DMS53 treated with DMSO at 0.1 percent for 48 hours (cell line): Measurements from ENCODE around the gene OPCML.

Experiments
- DNase-seq: peaks from one replicate; lab custom pipeline; 2025; ENCODE audit not compliant: unreplicated experiment; lab: John Stamatoyannopoulos, UW

OPCML gene

DNA sequence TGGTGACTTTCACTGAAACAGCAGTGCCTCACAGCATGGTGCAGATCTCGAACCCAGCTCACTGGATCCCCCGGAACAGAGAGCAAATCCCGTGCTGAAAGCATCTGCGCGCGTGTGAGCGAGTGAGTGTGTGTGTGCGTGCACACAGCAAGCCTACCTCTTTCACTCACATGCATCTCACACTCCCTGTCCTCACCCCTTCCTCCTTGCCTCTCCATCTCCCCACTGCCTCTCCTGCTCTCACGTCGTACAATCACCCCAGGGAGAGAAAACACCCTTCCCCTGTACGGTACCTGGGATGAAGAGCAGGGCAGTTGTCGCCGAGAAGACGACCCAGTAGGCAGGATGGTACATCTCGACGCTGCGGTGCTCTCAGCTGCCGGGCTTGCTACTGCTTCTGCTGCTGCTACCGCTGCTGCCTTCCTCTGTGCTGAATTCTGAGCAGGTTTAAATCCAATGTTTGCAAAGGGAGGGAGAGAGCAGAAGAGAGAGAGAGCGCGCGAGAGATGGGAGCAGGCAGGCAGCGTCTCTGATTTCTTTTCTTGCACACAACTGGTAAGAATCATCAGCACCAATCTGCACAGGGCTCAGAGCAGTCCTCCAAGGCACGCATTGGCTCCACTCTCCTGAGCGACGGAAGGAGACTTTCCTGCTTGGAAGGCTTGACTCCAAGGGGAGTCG is at the start of gene OPCML:
Gene OPCML (minus strand): TSS at position 531 of the 681 bp plus-strand sequence.
- no peak for DNase-seq

- DNase-seq, result no peak
Observed at GRCh38 chr11:133581091-133581490, 48.8 kb upstream of the OPCML start.

DNA sequence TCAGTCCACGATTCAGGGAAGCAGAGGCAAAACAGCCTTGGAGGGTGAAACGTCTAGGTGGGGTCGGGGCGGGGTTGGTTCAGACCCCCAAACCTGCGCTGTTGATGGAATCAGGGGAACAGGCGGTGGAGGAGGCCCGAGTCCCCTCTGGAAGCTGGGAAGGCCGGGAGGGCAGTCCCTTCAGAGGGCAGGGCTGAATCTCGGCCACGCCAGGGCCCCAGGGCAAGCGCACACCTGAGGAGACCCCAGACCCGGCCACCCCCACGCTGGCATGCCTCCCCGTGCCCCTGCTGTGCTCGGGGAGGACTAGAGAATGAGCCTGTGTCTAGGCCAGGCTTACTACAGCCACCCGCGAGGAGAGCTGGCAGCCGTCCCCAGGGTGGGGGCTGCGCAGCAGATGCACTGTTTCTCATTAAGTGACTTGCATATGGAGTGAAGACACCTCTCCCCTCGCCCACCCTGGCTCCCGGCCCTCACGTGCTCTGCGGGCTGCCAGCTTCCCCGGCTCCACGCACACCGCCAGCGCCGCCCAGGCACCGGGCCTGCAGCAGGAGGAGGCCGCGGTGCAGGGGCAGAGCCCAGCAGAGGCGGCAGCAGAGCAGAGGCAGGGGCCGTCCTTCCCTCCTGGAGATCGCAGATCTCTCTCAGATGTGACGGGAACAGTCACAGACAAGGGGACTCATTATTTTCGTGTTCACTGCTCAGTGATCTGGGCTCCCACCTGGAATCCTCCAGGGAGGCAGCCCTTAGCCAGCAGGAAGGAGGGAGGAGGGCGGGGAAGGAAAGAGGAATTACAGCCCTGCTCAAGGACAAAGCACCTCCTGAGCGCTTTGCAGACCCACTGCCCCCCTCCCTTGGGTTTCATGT is 47.1 kb upstream of the OPCML start:
- DNase-seq, result no peak

GRCh38 chr11:133577403-133577802 is 45.1 kb upstream of the OPCML start:
- no peak for DNase-seq

GRCh38 chr11:133576351-133576750 is 44.0 kb upstream of the OPCML start:
- no peak for DNase-seq

GRCh38 chr11:133573081-133573480 is 40.8 kb upstream of the OPCML start:
- DNase-seq, result no peak

GRCh38 chr11:133570376-133570775 is 38.1 kb upstream of the OPCML start:
- DNase-seq, result no peak

- no peak for DNase-seq
Observed at GRCh38 chr11:133563505-133564025, 31.3 kb upstream of the OPCML start.

- no peak for DNase-seq
Observed at GRCh38 chr11:133560472-133560855, 28.2 kb upstream of the OPCML start.

GRCh38 chr11:133559833-133560471 is 27.7 kb upstream of the OPCML start:
- no peak for DNase-seq

DNA sequence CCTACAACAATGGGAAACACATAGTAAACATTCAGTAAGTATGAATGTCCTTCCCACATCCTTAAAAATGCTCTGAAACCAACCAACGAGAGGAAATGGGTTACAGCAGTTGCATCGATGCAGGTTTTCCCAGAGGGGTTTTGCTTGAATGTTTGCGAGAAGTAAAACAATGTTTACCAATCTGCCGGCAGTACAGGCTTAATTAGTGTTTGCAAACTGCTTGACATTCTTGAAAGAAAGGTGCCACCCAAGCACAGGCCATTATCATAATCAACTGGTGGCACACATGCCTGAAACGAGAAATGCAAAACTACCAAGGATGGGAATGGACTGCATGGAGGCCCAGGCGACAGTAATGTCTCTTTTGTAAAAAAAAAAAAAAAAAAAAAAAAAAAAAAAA is 27.1 kb upstream of the OPCML start:
- DNase-seq, result no peak

DNA sequence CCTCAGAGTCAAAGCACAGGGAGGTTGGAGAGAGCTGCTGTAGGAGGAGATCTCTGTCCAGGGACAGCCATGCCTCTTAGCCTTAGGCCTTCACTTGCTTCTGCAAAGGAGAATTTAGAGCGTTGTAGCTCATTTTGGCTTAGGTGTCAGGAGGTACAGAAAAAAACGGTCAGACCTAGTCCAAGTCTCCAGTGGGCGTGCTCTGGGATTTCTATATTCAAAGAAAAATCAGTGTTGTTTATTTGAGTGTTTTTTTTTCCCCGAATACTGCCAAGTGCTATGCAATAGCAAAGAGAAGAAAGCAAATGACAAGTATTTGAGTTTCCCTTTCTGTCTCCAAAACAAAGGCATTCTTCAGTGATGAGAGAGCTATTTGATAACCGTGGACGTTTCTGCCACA is 22.7 kb upstream of the OPCML start:
- DNase-seq, result no peak

- no peak for DNase-seq
Observed at GRCh38 chr11:133553885-133554740, 21.8 kb upstream of the OPCML start.

DNA sequence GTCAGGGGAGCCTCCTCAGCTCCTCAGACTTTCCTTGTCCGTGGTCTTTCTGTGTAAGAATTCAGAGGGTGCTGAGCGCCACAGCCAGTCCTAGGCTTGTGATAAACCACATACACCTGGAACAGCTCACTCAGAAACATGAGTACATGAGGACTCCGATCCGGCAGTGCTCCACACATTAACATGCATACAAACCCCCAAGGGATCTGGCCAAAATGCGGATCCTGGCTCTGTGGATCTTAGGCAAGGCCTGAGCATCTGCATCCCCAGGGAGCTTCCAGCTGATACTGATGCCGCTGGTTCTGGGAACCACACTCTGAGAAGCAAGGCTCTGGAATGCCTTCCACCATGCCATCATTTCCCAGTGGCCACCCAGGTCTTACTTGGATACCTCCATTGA is 20.6 kb upstream of the OPCML start:
- DNase-seq, result no peak

DNA sequence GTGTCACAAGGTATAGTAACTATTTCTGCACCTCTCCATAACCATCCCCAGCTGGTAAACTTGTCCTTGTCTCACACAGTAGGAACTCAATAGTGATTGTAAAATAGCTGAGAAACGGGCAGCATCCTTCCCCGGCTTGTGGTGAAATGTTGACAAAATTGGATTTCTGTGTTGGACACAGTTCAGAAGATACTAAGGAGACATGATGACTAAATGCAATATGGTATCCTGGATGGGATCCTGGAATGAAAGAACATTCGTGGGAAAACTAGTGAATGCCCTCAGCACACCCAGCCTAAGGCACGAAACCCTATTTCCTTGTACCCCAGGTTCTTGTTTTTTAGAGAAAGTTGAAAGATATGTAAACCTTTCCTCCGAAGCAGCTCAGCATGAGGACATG is 18.8 kb upstream of the OPCML start:
- DNase-seq, result no peak

DNA sequence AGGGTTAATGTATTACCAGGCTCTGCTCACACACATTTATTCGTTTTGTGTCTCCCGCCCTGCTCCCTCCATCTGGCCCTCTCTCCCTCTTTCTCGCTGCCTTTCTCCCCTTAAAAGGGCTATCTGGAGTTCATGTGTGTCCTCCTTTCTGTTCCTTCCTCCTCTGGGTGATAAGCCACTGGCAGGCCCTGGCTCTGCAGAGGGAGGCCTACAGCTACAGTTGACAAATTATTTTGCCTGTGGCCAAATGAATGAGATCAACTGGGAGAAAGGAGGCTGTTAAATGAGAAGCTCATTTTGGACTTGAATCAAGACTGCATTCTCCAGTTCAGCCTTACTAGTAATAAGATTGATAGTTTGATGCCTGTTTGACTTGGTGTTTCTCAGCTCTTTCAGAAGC is 17.5 kb upstream of the OPCML start:
- DNase-seq, result no peak

DNA sequence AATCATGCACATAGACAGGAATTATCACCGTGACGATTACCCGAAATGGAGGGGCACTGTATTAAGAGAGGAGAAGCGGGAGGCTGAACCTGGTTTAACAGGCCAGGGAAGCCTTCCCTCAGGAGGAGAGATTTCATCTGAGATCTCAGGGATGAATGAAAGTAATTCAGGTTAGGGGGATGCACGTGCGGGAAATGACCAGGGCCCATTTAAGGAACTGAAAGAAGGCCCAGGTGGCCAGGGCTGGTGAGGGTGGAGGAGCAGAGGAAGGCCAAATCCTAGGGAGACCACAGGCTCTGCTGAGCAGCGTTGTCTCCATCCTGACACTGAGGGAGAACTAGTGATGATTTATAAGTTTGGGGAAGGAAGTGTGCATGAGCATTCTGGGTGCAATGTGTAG is 16.3 kb upstream of the OPCML start:
- DNase-seq, result no peak

DNA sequence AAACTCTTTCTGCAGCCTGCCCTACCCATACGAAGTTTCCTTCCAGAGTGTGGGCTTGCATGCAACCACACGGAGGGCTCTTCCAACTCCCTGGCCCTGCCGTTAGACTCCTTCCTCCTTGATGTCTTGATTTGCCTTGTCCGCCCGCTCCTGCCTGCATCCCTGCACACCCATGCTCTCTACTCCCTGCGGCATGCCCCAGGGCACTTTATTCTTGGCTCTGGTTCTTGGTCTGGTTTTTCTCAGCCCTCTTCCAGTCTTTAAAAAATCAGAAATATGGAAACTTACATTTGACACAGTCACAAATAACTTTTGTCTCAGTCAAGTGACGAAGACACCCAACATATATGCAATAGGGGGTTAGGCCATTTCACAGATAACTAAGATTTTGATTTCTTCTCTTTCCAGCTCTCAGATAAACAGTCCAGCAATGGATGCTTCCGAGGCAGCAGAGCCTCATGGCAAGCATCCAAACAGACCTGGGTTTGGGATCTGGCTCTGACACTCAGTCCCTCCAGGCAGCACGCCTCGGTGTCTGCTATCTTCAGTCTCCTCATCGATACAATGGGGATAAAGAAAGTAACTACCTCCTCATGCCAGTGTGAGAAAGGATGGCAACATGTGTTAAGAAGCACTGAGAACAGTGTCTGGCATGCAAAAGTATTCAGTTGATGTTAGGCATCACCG is 15.7 kb upstream of the OPCML start:
- no peak for DNase-seq

DNA sequence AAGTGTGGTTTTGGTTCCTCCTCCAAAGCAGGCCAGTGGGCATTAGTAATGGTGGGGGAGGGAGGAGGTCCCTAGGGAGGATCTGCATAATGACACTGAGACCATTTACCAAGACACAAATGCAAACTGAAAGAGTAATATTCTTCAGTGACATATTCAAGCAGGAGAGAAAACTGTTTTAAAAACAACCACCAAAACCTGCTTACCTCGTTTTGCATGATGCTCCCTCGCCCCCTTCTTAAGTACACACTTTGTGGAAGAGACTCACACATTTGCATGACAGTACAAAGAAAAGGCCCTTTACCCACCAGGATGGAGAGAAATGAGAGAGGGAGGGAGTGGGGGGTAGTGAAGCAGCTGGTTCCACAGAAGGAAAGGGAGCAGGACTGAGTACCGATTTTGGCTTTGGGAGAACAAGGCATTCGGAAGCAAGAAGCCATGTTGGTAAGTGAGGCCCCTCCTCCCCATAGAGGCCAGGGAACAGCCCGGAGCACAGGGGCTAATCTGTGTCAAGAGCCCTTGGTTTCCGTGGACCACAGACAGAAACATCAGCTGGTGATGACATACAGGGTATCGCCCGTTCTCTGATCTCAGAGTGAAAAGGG is 13.0 kb upstream of the OPCML start:
- DNase-seq, result no peak

DNA sequence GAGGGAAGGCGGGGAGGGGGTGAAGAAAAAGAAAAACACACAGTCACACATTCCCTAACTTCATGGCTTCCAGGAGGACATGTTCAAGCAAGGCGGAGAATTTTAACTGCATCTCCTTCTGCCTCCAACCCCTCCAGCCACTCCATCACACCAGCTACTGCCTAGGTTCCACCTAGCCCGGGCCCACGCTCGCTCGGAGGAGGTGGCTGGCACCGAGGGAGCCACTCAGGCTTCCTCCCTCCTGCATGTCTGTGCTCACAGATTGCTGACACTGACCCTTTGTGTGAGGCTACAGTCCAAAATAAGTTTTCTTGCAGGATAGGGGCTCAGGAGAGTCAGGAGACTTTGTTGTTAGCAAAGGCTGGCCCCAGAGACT is 9.4 kb upstream of the OPCML start:
- no peak for DNase-seq
